ENCODE results near the gene NOS1AP.
"Not testable (repeated sequence)": the region's sequence is repeated elsewhere in the genome, so short reads cannot be mapped to it uniquely, and the experiment has no call there.

The NOS1AP gene

GRCh38 chr1:162388615-162389014, 319.1 kb downstream of the NOS1AP start:
- no peak for DNase-seq

DNA sequence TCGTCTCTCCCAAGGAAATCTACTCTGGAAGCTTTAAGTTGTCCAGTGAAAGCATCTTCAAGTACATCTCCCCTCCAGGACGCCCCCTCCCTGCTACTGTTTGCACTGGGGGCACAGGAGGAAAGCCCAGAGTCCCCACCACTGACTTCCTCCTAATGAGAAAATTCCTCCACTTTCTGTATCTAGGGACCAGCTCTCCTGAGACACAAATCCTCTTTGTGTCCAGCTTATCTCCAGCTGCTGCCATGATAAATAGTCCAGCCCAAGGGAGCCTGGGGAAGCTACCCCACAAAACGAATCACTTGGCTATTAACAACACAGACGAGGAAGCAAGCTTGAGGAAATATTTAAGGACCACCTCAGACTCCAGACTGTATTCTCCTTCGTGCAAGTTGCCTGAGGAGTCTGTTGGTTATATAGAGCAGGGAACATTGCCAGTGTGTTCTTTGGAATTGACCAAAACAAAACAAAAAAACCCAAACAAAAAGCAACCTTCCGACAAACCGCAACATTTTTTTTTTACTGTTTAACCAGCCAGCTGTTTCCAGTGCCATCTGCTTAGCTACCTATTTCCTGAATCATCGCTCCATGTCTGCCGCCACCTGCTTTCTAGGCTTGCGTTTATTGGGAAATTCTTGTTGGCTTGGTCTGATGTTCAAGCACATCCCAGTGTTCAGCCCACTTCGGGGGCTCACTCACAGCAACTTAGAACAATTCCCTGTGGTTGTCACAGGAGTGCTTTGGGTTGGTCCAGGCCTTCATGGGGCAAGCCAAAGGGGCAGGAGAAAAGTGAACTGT, 319.7 kb downstream of the NOS1AP start:
- DNase-seq = peak; percentile 9

DNA sequence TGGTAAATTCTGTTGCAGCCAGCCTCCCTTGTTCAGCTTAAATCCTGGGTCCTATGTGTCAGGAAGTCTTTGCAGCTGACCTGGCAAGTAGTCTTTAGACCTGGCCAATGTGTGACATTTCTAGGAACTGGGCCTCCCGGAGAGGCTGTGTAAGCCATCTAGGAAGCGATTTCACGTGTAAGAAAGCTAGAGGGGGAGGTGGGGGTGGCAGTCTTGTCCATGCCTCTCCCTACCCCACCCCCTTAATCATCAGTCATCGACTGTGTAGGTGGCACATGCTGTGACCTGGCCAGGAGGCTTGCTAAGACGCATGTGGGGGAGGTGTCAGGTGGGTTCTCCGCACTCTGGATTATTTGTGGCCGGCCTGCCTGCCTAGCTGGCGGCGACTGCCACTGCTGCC, 320.5 kb downstream of the NOS1AP start:
- DNase-seq = no peak

GRCh38 chr1:162390396-162391185, 321.1 kb downstream of the NOS1AP start:
- no peak for DNase-seq

DNA sequence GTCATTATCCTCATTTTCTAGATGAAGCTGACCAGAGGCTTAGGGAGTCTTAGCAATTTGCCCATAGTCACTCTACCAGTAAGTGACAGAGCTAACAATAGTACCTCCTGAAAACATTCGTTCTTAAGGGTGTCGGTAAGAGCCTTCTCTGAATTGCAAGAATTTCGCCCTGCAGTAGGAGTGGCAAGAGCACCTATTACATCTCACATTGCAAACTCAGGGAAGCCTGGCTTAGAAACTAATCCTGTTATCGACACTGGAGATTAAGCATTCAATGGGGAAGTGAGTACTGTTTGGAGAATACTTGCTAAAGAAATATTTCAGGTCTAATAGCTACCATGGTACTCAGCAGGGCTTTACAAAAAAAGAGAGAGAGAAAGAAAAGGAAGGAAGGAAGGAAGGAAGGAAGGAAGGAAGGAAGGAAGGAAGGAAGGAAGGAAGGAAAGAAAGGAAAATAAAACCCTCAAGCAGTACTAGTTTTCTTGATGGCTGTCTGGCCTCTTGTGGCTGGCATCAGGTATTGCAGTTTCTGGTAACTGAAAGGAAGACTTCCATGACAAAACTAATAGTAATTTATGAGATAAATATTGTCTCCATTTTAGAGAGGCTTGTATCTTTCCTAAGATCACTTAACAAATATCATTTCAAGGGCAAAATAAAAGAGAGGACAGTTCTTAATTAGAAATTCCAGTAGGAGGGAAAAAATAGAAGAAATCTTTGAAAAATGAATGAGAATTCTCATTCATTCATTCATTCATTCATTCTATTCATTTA, 322.5 kb downstream of the NOS1AP start:
- peak; percentile 48 for DNase-seq

- DNase-seq = no peak
Observed at GRCh38 chr1:162396201-162396906, 326.9 kb downstream of the NOS1AP start.

DNA sequence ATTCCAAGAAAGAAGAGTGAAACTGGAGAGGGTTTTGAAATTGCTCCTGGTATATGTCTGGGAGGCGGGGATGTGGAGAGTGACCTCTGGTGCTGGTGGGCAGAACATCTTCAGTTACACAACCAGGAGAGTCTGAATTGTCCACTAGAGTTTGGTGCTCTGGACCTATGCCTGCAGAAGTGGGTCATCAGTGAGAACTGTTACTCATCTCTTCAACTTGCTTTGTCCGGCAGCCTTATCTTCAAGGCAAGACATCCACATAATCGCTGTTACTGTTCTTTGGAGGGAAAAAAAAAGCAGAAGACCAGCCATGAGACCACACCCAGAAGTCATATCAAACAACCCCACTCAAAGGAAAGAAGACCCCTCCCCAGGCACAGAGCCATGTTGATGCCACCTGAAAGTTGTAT, 327.6 kb downstream of the NOS1AP start:
- DNase-seq = no peak

DNA sequence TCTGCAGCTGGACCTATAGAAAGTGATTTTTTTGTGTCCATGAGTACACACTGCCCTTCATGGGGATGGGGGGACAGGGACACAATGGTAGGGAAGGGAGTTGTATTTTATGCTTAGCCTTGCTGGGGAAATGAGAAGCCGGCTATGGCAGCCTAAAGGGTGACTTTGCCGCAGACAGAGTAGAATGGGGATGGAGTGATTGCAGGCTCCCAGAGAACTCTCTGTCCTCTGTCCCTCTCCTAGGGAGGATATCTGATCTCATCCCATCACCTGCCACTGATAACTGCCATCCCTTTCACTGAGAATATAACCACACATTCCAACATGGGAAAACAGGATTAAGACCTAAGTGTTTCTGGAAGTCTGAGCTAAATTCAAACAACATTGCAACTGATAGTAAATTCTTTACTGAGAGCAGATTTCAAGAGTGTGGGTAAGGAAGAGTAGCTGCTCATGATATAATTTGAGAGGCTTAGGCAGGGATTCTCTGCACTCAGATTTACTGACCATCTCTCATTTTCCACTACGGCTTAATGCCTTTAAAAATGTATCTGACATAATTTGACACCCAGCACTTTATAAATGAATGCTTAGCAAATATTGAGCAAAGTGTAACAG, 328.6 kb downstream of the NOS1AP start:
- DNase-seq = no peak

DNA sequence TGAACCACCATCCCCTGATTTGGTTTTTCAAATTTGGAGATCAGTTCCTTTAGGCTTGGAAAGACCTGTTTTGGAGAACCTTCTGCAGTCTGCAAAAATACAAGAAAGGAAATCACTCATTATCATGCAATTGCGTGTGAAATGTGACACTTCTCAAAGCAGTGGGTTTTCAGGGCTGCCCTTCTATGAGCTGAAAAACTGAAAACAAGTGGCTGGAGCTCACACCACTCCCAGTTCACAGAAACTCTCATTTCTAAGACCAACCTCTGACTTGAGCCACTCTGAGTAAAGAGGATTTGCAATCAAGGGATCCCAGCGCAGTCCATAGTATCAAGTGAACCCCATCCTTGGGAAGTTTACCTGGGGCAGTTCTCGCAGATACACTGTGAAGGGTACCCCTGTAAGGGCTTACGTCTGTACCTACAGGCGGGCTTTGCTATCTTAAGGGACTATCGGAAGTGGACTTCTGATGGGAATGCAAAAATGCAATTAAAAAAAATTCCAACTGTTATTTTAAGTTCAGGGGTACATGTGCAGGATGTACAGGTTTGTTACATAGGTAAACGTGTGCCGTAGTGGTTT, 329.6 kb downstream of the NOS1AP start:
- no peak for DNase-seq

- no peak for DNase-seq
Observed at GRCh38 chr1:162400790-162401355, 331.4 kb downstream of the NOS1AP start.

DNA sequence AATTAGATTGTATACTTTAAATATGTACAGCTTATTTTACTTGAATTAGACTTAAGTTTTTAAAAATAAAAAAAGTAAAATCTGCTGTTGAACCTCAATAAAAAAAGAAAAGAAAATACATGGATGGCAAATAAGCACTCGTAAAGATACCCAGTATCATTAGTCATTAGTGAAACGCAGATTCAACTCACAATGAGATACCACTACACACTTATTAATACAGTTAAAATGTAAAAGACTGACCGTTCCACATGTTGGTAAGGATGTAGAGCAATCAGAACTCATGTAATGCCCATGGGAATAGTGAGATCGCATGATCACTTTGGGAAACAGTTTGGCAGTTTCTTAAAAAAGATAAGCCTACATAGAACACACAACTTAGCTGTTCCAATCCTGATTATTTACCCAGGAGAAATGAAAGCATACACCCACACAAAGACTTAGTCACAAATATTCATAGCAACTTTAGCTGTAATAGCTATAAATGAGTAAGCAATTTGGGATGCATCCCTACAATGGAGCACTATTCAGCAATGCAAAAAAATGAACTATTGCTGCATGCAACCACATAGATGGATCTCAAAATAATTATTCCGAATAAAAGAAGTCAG, 335.2 kb downstream of the NOS1AP start:
- peak; percentile 52 for DNase-seq

- DNase-seq = no peak
Observed at GRCh38 chr1:162405800-162406199, 336.3 kb downstream of the NOS1AP start.

- no peak for DNase-seq
Observed at GRCh38 chr1:162406811-162407210, 337.3 kb downstream of the NOS1AP start.

- no peak for DNase-seq
Observed at GRCh38 chr1:162407539-162407938, 338.0 kb downstream of the NOS1AP start.

DNA sequence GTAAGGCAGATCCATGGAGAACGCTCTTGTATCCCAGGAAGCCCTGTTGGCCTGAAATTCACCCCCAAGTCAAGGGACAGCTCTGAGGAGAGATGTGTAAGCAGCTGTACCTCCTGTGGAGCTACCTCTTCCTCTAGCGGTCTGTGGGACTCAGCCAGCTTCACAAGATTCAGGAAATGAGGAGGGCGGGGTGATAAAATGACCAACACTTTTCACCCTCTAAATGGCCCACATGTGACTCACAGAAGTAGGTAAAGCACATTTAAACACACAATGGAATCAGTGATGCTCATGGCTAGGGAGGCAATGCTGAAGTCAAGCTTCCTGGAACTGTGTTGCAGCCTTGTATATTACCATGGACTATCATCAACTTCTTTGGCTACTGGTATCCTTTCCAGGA, 342.5 kb downstream of the NOS1AP start, which contains the start of gene SH2D1B:
SH2D1B (minus strand) TSS at position 135 of the 400 bp plus-strand sequence; CDS start at position 15, 120 bp downstream.
- DNase-seq = no peak

DNA sequence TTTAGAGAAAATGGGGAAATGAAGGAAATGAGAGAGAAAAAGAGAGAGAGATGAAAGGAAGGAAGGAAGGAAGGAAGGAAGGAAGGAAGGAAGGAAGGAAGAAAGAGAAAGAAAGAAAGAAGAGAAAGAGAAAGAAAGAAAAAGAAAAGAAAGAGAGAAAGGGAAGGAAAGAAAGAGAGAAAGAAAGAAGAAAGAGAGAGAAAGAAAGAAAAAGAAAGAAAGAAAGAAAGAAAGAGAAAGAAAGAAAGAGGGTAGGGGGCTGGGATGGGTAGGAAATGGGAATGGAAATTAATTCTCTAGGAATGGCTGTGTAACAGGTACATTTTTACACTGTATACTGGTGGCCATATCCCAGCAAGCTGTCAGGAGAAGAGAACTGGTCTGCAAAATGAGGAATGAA, 346.7 kb downstream of the NOS1AP start:
- no peak for DNase-seq

- DNase-seq = no peak
Observed at GRCh38 chr1:162416909-162417308, 347.4 kb downstream of the NOS1AP start.

DNA sequence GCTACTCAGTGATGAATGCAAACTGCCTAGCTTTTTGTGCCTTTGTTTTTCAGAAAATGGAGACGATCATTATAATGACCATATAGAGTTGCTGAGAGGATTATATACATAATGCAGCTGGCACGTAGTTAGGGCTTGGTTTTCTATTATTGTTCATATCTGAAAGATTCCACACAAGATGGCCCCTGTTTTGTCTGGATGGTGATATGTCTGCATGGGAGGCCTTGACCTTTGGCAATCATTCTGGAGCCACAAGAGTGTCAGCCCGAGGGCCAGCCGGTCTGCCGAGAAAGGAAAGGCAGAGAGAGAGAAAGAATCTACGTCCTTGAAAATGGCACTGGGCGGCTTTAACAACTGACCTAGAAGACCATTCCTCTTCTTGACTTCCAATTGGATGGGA, 348.2 kb downstream of the NOS1AP start:
- DNase-seq = no peak

DNA sequence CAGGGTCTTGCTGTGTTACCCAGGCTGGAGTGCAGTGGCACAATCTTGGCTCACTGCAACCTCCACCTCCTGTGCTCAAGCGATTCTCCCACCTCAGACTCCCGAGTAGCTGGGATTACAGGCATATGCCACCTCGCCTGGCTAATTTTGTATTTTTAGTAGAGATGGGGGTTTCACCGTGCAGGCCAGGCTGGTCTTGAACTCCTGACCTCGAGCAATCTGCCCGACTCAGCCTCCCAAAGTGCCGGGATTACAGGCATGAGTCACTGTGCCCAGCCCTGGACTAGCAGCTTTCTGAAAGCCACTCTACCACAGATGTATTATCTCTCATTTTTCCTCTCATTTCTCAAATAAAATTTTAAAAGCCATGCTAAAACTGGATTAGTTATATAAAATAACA, 349.1 kb downstream of the NOS1AP start:
- DNase-seq = not testable (repeated sequence)

DNA sequence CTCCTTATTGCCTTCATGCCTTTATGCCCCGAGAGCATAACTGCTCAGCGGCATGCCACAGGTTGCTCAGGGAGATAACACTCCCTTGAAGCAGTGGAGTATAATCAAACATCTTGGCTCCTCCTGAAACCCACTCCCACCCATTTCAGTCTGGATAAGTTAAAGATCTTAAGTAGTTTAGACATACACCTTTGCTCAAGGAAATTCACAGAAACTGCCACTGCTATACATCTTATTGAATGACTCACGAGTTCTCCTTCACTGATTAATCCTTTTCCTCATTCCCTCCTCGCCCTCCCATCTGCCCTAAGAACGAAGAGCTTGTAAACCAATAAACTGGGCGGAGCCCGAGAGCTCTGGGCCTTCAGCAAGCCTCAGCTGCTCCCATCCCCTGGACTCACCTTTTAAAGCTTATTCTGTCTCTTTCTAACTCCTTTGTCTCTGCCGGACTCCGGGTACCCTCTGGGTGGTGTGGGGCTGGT, 350.0 kb downstream of the NOS1AP start:
- not testable (repeated sequence) for DNase-seq
